ENCODE measurements around the gene LRP1B.

The LRP1B gene

GRCh38 chr2:142037744-142038143, 93.1 kb downstream of the LRP1B start:
- no peak for DNase-seq

- no peak for DNase-seq
Measured at GRCh38 chr2:142037066-142037465, 93.8 kb downstream of the LRP1B start.

DNA sequence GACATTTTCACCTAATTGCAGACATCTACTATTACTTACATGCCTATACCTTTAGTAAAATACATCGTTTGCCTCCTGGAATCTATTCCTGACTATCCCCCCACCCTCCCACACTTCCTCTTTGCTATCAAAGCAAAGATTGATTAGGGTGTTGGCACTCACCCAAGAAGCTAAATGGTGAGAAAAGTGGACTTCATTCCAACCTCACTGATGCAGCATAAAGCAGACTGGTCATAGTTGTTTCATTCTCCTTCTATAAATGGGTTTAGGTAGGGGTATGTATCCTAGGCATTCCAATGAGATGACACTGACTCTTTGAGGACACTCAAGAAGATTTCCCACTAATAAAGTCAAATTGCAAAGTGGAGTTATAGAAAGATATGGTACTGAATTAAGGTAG, 97.4 kb downstream of the LRP1B start:
- no peak for DNase-seq

DNA sequence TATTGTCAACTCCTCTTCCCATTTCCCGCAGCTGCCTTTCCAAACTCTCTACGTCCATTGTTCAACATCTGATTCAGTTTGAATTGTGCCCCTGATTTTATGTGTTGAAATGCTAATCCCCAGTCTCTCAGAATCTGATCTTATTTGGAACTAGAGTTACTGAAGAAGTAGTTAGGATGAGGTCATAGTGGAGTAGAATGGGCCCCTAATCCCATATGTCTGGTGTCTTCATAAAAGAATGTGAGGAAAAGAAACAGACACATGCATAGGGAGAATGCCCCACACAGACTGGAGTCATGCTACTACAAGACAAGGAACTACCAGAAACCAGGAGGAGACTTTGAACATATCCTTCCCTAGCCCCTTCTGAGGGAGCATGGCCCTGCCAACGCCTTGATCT, 99.2 kb downstream of the LRP1B start:
- DNase-seq, result no peak

- no peak for DNase-seq
Measured at GRCh38 chr2:142030735-142031134, 100.1 kb downstream of the LRP1B start.

GRCh38 chr2:142029974-142030373, 100.8 kb downstream of the LRP1B start:
- no peak for DNase-seq

DNA sequence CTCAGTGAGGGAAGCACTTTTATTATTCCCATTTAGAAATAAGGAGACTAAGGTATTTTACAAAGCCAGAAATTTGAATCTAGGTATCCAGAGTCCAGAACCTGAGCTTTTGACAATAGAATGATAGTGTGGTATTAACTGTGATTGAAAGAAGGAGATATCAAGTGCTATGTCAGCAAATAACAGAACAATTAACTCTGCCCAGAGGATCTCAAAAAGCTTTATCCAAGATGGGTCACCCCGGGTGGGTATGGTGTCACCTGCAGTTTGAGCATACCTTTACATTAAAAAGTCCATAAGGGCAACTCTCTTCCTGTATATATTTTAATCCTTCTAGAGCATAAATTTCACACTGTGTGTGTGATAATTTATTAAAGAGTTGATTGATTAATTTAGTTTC, 105.4 kb downstream of the LRP1B start:
- no peak for DNase-seq

- no peak for DNase-seq
Measured at GRCh38 chr2:142020368-142020767, 110.4 kb downstream of the LRP1B start.

GRCh38 chr2:142014536-142014935, 116.3 kb downstream of the LRP1B start:
- no peak for DNase-seq

DNA sequence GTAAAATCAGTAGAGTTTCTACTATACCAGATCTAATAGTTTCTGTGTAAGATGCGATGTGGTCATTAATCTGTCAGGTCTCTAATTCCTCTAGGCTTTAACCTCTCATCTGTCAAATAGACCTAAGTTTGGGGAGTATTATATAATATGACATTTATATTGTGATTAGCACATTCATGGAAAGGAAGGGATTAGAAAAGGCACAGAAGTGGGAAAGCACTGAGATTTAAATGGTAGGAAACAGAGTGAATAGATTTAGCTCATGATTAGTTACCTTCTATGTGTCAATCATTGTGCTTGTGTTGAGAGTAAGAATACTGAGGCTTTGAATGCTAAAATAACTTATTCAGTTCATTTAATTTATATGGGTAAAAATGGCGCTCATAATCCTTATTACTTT, 118.0 kb downstream of the LRP1B start:
- DNase-seq, result no peak

GRCh38 chr2:142010477-142011270, 120.1 kb downstream of the LRP1B start:
- DNase-seq, result no peak

DNA sequence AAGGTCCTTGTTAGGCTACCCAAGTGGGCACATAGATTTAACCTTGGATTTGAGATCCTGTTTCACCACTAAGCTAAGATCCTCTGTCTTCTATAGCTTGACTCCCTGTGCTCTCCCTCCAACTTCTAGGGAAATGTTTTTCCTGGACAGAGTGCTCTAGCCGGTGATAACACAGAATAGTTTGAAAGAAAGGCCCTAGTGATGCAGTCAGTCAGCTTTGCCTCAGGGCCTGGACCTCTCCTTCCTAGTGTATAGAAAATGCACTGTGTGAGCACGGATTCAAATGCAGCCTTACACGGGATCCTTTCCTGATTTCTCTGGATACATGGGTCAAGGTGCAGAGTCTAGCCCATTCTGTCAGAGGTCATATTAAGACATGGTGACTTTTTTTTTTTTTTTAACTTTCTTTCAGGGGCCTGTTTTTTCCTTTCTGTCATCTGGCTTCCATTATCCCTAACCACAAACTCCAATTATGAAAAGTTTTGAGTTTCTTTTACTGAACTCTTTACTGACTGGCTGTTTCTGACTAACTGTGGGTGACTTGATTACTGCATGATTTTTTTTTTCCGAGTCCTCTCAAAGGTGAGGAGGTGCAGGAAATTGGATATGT, 122.6 kb downstream of the LRP1B start:
- no peak for DNase-seq

- DNase-seq, result no peak
Measured at GRCh38 chr2:141994066-141994465, 136.8 kb downstream of the LRP1B start.

DNA sequence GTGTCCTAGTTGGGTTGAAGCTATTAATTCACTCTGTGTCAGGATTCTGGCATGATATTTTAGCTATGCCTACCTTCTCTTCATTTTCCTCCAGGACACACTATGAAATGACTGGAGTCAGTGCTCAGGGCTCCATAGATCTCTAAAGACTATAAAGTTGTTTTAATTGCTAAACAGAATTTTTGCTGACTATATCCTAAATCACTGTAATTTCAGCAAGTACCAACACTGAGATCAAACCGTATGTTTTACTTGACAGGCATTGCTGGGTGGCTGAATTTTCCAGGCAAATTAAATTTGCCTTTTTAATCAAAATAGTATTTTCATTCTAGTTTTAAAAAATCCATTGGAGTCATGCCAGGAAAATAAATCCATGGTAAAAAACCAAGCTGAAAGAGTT, 138.1 kb downstream of the LRP1B start:
- DNase-seq, result no peak

DNA sequence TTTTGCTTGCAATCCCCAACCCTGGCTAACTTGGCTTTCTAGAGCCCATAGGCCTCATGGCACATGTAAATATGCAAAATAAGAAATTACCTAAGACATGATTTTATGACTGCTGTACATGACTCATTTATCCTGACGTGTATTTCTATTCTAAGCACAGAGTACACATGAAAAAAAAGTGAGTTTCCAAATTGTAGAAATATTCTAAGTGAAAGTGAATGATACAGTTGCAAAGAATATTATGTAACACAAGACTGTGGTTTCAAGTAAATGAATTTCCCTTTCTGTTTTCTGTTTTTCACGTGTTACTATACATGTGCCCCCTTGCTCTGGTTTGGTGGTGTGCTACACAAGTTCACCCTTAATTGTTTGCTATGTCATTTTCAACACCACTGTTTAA, 162.4 kb downstream of the LRP1B start:
- no peak for DNase-seq

- no peak for DNase-seq
Measured at GRCh38 chr2:141967980-141968379, 162.8 kb downstream of the LRP1B start.

DNA sequence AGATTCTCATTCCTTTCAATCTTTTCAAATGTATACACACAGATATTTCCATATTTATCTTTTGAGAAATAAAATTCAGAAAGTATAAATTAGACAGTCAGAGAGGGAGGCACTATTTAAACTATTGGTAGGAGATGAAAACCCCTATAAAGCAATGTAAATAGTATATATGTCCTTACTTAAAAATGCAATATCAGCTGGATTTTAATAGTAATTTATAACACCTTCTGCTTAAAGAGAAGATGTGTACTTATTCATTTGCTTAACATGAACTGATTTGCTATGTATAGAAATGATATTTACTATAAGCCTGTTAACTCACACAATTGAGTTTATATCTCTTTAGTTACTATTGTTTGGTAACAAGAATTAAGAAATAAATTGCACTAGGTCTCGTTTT, 163.3 kb downstream of the LRP1B start:
- no peak for DNase-seq

- DNase-seq, result no peak
Measured at GRCh38 chr2:141959941-141960340, 170.9 kb downstream of the LRP1B start.

DNA sequence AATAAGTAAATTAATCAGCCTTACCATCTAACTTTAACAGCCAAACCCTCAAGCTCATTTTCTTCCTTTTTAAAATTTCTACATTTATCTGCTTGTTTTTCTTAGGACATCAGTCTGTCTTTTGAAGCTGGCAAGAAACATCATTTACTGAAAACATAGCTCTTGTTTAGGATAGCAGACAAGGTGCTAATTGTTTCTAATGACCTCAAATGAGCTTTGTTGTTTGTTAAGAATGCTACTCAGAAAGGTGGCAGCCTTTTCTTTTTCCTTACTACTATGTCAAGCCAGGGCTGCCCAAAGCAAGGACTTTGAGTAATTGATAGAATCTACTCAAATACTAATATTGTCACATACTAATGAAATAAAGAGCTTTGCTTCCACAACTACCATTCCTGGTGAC, 171.8 kb downstream of the LRP1B start:
- DNase-seq, result no peak

- no peak for DNase-seq
Measured at GRCh38 chr2:141957827-141958450, 172.9 kb downstream of the LRP1B start.

DNA sequence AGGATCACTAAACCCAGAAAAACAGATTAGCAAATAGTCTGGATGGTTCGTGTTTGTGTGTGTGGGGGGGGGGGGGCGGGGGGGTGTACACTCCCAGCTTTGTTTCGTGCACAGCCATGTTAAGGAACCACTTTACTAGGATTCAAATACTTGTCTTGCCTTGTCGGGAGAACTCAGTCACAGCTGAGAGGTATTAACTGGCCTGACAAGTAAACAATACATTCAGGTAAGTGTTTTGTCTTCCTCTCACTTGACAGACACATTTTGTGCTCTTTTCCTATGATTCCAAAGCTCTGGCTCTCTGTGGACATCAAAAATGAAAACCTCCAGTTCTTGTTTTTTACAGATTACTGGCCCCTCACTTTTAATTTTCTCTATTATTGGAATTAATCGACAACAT, 173.5 kb downstream of the LRP1B start:
- no peak for DNase-seq

DNA sequence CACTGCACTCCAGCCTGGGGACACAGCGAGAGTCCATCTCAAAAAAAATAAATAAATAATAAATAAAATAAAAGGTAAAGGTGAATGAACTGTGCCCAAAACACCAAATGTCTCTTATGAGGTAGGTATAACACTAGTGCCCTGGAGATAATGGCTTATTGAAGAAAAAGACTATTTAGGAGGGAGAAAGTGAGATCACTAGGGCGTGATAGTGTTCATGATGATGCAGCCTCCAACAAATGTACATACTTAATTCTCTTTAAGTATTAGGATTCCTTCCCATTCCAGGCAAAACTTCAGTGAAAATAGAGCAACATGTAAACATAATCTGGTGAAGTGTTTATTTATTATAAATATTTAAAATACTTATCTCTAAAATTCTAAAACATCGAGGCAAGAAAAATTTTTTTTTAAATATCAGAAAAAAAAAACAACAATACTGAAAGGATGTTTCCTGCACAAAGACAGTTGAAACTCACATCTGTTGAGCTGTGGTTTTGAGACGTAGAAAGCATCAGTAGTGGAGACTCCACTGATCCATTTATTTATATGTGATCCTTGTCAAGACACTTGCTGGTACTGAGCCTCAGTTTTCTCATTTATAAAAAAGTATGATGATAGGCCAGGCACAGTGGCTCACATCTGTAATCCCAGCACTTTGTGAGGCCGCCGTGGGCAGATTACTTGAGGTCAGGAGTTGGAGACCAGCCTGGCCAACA, 183.3 kb downstream of the LRP1B start:
- DNase-seq, result no peak

GRCh38 chr2:141946016-141946415, 184.8 kb downstream of the LRP1B start:
- DNase-seq, result no peak

GRCh38 chr2:141943918-141944317, 186.9 kb downstream of the LRP1B start:
- DNase-seq, result no peak

All from stimulated activated CD8-positive, alpha-beta memory T cell treated with anti-CD3 and anti-CD28 coated beads, Interleukin-4, amount 100 ng/mL, for 48 hours (primary cell).